Activated CD4-positive, CD25-positive, alpha-beta regulatory T cell treated with anti-CD3 and anti-CD28 coated beads, Interleukin-2, amount 50 U/mL, for 16 hours (primary cell): Measurements from ENCODE around the gene BRSK2.

Source experiments
- DNase-seq: peaks from one replicate; pipeline ENCODE4 v3.0.0-alpha.2; 2020; ENCODE audit warnings: low read depth, low spot score

BRSK2 gene

DNA sequence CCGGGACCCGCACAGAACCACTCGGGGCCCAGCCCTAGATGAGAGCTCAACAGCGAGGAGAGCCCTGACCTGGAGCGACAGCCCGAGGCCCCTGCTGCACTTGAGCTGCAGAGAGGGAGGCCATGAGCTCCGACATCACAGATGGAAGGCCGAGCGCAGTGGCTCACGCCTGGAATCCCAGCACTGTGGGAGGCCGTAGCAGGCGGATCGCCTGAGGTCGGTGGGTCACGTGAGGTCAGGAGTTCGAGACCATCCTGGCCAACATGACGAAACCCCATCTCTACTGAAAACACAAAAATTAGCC is 13.8 kb upstream of the BRSK2 start:
- no peak for DNase-seq

DNA sequence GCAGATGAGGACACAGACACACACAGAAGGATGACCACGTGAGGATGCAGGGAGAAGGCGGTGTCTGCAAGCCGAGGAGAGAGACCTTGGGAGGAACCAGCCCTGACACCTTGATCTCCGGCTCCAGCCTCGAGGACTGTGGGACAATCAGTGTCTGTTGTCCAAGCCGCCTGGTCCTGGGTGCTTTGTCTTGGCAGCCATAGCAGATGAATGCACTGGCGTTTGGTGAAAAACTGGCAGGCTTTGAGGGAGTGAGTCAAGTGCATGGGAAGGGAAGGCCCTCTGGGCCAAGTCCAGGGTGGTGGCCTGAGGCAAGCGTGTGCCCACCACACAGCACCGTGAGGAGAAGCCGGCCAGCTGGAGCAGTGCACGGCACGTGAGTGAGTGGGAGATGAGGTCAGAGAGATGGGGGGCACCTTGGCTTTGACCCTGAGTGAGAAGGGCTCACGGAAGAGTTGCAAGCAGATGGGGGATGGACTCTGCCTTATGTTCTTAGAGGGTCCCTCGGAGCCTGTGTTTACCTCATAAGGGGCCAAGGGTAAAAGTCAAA is 12.4 kb upstream of the BRSK2 start:
- DNase-seq, result no peak

GRCh38 chr11:1381793-1382425 is 7.8 kb upstream of the BRSK2 start:
- no peak for DNase-seq

GRCh38 chr11:1382429-1382828 is 7.3 kb upstream of the BRSK2 start:
- DNase-seq, result no peak

GRCh38 chr11:1382831-1383607 is 6.7 kb upstream of the BRSK2 start:
- peak; percentile 33 for DNase-seq

DNA sequence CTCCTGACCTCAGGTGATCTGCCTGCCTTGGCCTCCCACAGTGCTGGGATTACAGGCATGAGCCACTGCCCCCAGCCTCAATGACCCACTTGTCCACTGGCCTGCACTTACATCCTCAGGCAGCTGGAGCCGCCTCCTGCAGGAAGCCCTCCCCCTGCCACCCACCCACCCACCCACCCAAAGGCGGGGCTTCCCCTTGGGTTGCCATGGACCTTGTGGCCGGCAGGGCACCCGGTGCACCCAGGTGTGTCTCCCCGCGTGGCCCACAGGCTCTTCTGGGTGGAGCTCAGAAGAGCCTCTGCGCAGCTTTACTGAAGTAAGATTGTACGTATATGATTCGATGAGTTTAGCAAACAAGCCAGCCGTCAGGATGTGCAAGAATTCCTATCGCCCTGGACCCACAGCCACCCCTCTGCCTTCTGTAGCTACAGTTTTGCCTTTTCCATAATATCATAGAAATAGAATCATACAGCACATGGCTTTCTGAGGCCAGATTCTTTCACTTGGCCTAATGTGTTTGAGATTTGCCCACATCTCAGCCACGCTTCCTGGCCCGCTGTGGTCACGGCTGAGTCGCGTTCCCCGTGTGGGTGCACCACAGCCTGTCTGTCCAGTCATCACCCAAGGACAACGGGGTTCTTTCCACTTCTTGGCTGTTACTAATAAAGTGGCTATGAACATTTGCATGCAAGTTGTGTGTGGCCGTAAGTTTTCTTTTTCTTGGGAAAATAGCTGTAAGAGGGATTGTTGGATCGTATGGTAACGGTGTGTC is 5.3 kb upstream of the BRSK2 start:
- no peak for DNase-seq

GRCh38 chr11:1387521-1387920 is 2.2 kb upstream of the BRSK2 start:
- no peak for DNase-seq

- DNase-seq, result no peak
These were observed 1.6 kb upstream of the BRSK2 start for GRCh38 chr11:1387961-1388762.

- no peak for DNase-seq
These were observed 1.0 kb upstream of the BRSK2 start for GRCh38 chr11:1388763-1389102.

DNA sequence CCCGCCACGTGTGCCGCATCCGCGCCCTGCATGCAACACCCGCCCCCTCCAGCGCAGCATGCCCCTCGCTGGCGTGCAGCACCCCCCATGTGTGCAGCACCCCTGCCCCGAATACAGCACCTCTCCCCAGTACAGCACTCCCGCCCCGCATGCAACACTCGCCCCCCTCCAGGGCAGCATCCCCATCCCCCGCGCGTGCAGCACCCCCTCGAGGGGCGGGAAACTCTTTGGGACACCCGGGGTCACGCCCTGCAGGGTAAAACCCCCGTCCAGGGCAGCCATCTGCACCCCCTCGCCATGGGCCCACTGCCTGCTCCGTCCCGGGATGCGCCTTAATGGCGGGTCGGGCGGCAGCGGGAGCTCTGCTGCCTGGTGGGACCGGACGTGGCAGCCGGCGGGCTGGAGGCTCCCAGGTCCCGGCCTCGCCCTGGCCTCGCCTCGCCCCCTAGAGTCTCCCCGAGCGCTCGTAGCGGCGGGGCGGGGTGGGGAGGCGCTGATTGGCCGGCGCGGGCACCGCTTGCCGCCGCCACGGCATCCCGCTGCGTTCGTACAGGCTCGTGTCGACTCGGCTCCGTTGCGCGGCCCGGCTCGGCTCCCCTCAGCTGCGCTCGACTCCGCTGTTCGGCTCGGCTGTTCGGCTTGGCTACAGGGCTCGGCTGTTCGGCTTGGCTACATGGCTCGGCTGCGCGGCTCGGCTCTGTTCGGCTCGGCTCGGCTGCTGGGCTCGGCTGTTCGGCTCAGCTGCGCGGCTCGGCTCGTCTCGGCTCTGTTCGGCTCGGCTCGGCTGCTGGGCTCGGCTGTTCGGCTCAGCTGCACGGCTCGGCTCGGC is 417 bp upstream of the BRSK2 start:
- peak; percentile 87 for DNase-seq

GRCh38 chr11:1390569-1391164 is 933 bp downstream of the BRSK2 start:
- no peak for DNase-seq

DNA sequence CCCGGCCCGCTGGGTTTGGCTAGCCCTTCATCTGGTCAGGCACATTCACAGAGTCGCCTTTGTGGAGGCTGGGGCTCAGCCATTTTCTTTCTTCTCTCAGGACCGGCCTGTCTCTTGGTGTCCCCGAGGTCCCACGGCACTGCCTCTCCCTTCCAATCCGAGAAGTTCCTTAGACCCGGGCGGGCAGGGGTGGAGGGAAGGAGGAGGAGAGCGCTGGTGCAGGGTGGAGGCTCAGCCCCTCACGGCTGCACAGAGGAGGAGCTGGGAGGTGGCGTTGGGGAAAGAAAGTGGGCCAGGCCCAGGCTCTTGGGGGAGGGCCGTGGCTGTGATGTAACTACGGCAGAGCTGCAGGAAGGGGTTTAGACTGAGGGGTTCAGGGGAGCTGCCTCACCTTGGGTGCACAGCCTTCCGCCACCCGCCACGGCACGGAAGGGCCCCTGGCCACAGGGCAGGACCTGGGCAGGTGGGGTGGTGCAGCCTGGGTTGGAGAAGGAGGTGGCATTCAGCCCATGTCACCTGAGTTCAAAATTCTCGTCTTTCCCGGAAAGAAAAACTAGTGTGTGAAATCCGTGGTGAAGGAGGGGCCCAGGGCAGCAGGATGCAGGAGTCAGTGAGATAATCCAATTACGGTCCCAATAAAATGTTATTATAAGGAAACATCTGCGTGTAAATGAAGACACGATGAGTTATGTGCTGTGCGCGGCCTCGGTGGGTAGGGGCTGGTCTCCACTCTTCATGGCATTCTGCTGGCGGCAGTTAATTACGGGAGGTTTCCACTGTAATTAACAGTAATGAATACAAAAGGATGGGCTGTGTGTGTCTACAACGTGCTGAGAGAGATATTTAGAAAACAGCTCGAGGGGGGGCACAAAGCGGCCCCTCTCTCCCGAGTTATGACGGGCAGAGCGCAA is 1.7 kb downstream of the BRSK2 start:
- no peak for DNase-seq

DNA sequence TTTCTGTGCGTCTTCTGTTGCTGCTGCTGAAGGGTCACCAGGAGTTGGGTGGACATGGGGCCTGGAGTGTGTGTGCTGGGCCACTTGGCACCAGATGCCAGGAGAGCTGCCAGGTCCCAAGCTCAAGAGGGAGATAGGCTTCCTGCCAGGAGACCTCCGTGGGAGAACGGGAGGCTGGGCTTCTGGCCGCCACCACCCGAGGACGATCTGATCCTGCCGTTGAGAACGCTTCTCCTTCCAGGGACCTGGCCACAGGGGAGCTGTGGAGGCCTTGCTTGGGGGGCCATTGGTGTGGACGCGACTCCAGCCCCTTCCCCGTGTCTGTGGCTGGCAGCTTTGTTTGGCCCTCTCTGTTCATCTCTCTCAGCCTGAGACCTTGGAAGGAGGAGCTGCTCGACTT is 2.4 kb downstream of the BRSK2 start:
- no peak for DNase-seq

DNA sequence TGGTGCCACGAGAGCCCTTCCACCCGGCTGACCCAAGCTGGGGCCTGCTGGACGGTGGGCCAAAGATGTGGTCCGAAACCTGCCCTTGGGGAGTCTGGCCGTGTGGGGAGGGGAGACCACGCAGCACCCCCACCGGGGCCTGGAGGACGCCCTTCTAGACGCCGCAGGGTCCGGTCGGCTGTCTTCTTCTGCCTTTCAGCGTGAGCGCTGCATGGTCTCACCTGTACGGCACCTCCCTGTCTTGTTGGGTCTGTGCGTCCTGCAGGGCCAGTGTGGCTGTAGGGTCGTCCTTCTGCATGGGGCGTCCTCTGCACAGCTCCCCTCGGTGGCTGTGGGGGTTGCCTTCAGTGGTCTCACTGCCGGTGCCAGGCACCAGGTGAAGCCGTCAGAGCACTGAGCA is 2.8 kb downstream of the BRSK2 start:
- DNase-seq, result no peak

GRCh38 chr11:1393038-1393710 is 3.4 kb downstream of the BRSK2 start:
- DNase-seq, result no peak

GRCh38 chr11:1394936-1395772 is 5.4 kb downstream of the BRSK2 start:
- DNase-seq, result no peak

DNA sequence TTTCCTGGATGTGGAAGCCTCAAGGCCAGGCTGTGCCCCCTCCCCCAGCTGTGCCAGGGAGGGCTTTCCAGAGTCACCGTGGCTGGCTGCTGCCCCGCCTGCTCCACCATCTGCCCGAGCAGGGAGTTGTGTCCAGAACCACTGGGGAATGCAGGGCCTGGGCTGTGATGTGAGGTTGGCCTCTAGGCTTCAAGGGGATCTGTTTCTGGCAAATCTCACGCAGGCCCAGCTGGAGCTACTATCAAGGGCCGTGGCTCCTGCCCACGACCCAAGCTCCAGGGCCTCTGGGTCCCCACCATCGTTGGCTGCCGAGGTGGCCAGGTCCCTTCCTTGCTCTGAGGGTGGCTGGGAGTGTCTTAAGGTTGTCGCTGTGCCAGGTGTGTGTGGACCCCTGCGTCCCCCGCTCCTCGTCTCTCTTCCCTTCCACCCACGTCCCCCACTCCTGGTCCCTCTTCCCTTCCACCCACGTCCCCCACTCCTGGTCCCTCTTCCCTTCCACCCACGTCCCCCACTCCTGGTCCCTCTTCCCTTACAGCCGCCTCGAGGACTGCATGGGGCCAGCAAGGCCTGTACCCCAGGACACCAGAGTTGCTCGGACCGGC is 6.1 kb downstream of the BRSK2 start:
- DNase-seq, result no peak
